ENCODE measurements around the gene IVNS1ABP.

- TF ChIP-seq GATA2 (IDR thresholded peaks at IDR 0.05; ENCODE audit: low read depth, low read length) (no peak), GATA3 (IDR thresholded peaks at IDR 0.05; ENCODE audit: low read depth, low read length) (no peak)
These were observed 25.0 kb upstream of the IVNS1ABP start for GRCh38 chr1:185342017-185342416.
